Trophoblast cell (in vitro differentiated cells and primary cell): ENCODE data around the gene RSPH10B. TPM values are rescaled to one million over a fixed set of nuclear protein-coding genes. Genes with fewer than 3 reads are reported as not detected.
"Not testable (repeated sequence)": the region's sequence is repeated elsewhere in the genome, so short reads cannot be mapped to it uniquely, and the experiment has no call there.

ENCODE experiments used
- DNase-seq, 2 donors: peaks; one replicate each; pipeline ENCODE4 v3.0.0-alpha.2; 2016
- H2AFZ ChIP-seq: 2 replicates; pipeline ENCODE4 v1.6.1; 2013; ENCODE audit warnings: low read length, moderate library complexity, mild to moderate bottlenecking; ENCODE audit not compliant: insufficient read depth, poor library complexity
- H2AK5ac ChIP-seq: 2 replicates; pipeline ENCODE4 v1.6.1; 2013; ENCODE audit warnings: mild to moderate bottlenecking, low read length
- H2BK120ac ChIP-seq: 2 replicates; pipeline ENCODE4 v1.6.1; 2013; ENCODE audit warnings: low read length, mild to moderate bottlenecking, moderate library complexity; ENCODE audit not compliant: insufficient read depth, poor library complexity
- H2BK12ac ChIP-seq: 2 replicates; pipeline ENCODE4 v1.6.1; 2013; ENCODE audit warnings: mild to moderate bottlenecking, low read length, moderate library complexity
- H2BK5ac ChIP-seq: 2 replicates; pipeline ENCODE4 v1.6.1; 2013; ENCODE audit warnings: low read length, low read depth, moderate library complexity, mild to moderate bottlenecking; ENCODE audit not compliant: poor library complexity
- H3K14ac ChIP-seq: 2 replicates; pipeline ENCODE4 v1.6.1; 2013; ENCODE audit warnings: mild to moderate bottlenecking, low read length
- H3K18ac ChIP-seq: 2 replicates; pipeline ENCODE4 v1.6.1; 2013; ENCODE audit warnings: mild to moderate bottlenecking, low read length
- H3K23ac ChIP-seq: 2 replicates; pipeline ENCODE4 v1.6.1; 2013; ENCODE audit warnings: low read length
- H3K27ac ChIP-seq: 2 replicates; pipeline ENCODE4 v1.5.1; 2013; ENCODE audit warnings: low read depth, mild to moderate bottlenecking, inconsistent platforms, low read length, moderate library complexity
- H3K27me3 ChIP-seq: 2 replicates; pipeline ENCODE4 v1.6.1; 2013; ENCODE audit warnings: inconsistent platforms, mild to moderate bottlenecking, low read length, moderate library complexity; ENCODE audit not compliant: insufficient read depth
- H3K36me3 ChIP-seq, 2 experiments: 1 replicate in 1 of 2; 2 replicates in 1 of 2; pipeline ENCODE4 v1.6.1; 2013; ENCODE audit warnings: low read length in 2 of 2, mild to moderate bottlenecking in 2 of 2, moderate library complexity in 1 of 2; ENCODE audit not compliant: insufficient read depth in 2 of 2, control insufficient read depth in 1 of 2
- H3K4ac ChIP-seq: 2 replicates; pipeline ENCODE4 v1.6.1; 2013; ENCODE audit warnings: low read depth, mild to moderate bottlenecking, low read length, moderate library complexity
- H3K4me1 ChIP-seq, 2 experiments: 1 replicate in 1 of 2; 2 replicates in 1 of 2; pipeline ENCODE4 v1.6.1; 2013; ENCODE audit warnings: low read length in 2 of 2, mild to moderate bottlenecking in 2 of 2, moderate library complexity in 1 of 2; ENCODE audit not compliant: insufficient read depth in 2 of 2, control insufficient read depth in 1 of 2
- H3K4me2 ChIP-seq: 2 replicates; pipeline ENCODE4 v1.6.1; 2013; ENCODE audit warnings: inconsistent platforms, mild to moderate bottlenecking, low read length, moderate library complexity
- H3K4me3 ChIP-seq: 2 replicates; pipeline ENCODE4 v1.5.1; 2013; ENCODE audit warnings: mild to moderate bottlenecking, low read depth, low read length, inconsistent platforms
- H3K79me1 ChIP-seq: one replicate; pipeline ENCODE4 v1.6.1; 2013; ENCODE audit warnings: low read length
- H3K79me2 ChIP-seq: 2 replicates; pipeline ENCODE4 v1.6.1; 2013; ENCODE audit warnings: low read length, mild to moderate bottlenecking; ENCODE audit not compliant: control insufficient read depth, insufficient read depth, poor library complexity
- H3K9ac ChIP-seq: 2 replicates; pipeline ENCODE4 v1.6.1; 2013; ENCODE audit warnings: mild to moderate bottlenecking, low read length
- H3K9me3 ChIP-seq: 2 replicates; pipeline ENCODE4 v1.6.1; 2013; ENCODE audit warnings: low read depth, mild to moderate bottlenecking, control low read depth, inconsistent platforms, low read length; ENCODE audit not compliant: insufficient read depth
- H4K12ac ChIP-seq: 2 replicates; pipeline ENCODE4 v1.6.1; 2013; ENCODE audit warnings: low read depth, mild to moderate bottlenecking, low read length, moderate library complexity
- H4K8ac ChIP-seq: 2 replicates; pipeline ENCODE4 v1.6.1; 2013; ENCODE audit warnings: low read depth, mild to moderate bottlenecking, low read length, moderate library complexity
- H4K91ac ChIP-seq: one replicate; pipeline ENCODE4 v1.6.1; 2013; ENCODE audit warnings: low read depth, mild to moderate bottlenecking, low read length, moderate library complexity
- WGBS: extraction: QIAGEN DNeasy Blood & Tissue Kit; methylation state at CpG from one replicate; pipeline ENCODE4 v1.1.7; 2013; ENCODE audit warnings: missing lambda C conversion rate; ENCODE audit not compliant: insufficient read length, insufficient coverage; ENCODE audit errors: extremely low coverage; 5-methylcytosine and 5-hydroxymethylcytosine counted together
- polyA plus RNA-seq: library from polyadenylated mRNA; stranded (reverse); fragments of 200-250 nt; gene quantifications from 2 replicates; pipeline ENCODE4 v1.2.3, GENCODE V29; 2013

RSPH10B gene
- 0.15 and 0.19 TPM in 2 replicates for polyA plus RNA-seq

- H3K79me2 ChIP-seq, H2BK5ac ChIP-seq, H3K27me3 ChIP-seq, H3K18ac ChIP-seq, DNase-seq, H3K27ac ChIP-seq, H4K91ac ChIP-seq, H3K9ac ChIP-seq, H4K8ac ChIP-seq, H3K4ac ChIP-seq, H2BK12ac ChIP-seq, H3K79me1 ChIP-seq, H2BK120ac ChIP-seq, H2AFZ ChIP-seq, H3K23ac ChIP-seq, H3K9me3 ChIP-seq, H3K36me3 ChIP-seq, H3K14ac ChIP-seq, H3K4me1 ChIP-seq, H4K12ac ChIP-seq, H3K4me3 ChIP-seq, H2AK5ac ChIP-seq: not testable (repeated sequence)
- WGBS = no CpG with 5 or more reads among the region's 43 CpGs
- peak within 1 kb of the TSS; percentile 47 for H3K4me2 ChIP-seq
Observed at GRCh38 chr7:5970347-5970911, at the start of gene RSPH10B. TSS of gene RSPH10B (minus strand) at chr7:5970689. CDS start at chr7:5967116, 3,573 bp downstream.

- H3K27ac ChIP-seq = no peak overlapping the region
- H4K8ac ChIP-seq = no peak overlapping the region
- DNase-seq = no peak
- peaks cover 4 to 13% of the 10 kb centered on the region in 2 experiments for H3K4me1 ChIP-seq
- H2BK5ac ChIP-seq = no peak overlapping the region
- H3K14ac ChIP-seq = no peak overlapping the region
- no CpG with 5 or more reads among the region's 8 CpGs for WGBS
- H3K18ac ChIP-seq = no peak overlapping the region
- no peak overlapping the region for H2BK120ac ChIP-seq
- H3K9ac ChIP-seq = no peak overlapping the region
- no peak overlapping the region for H2AFZ ChIP-seq
- no peaks in the 10 kb centered on the region for H3K9me3 ChIP-seq
- no peak overlapping the region for H4K12ac ChIP-seq
- H3K4me3 ChIP-seq = no peak overlapping the region
- H4K91ac ChIP-seq = no peak overlapping the region
- no peak overlapping the region for H3K4me2 ChIP-seq
- H3K79me2 ChIP-seq = no peaks in the 10 kb centered on the region
- peaks cover 21 to 41% of the 10 kb centered on the region in 2 experiments for H3K36me3 ChIP-seq
- H2BK12ac ChIP-seq = no peak overlapping the region
- no peak overlapping the region for H2AK5ac ChIP-seq
- no peak overlapping the region for H3K23ac ChIP-seq
- no peaks in the 10 kb centered on the region for H3K27me3 ChIP-seq
- H3K79me1 ChIP-seq = no peaks in the 10 kb centered on the region
- H3K4ac ChIP-seq = no peak overlapping the region
Observed at GRCh38 chr7:6016653-6016966, 46.1 kb upstream of the RSPH10B start.

GRCh38 chr7:6015917-6016652, 45.6 kb upstream of the RSPH10B start:
- DNase-seq = no peak
- Histone ChIP-seq H3K4me1 (peaks cover 4 to 13% of the 10 kb centered on the region in 2 experiments), H4K12ac (no peak overlapping the region), H3K9me3 (no peaks in the 10 kb centered on the region), H3K4me2 (no peak overlapping the region), H3K79me1 (no peaks in the 10 kb centered on the region), H4K8ac (no peak overlapping the region), H3K18ac (no peak overlapping the region), H3K4ac (no peak overlapping the region), H2BK120ac (no peak overlapping the region), H3K23ac (no peak overlapping the region), H3K4me3 (no peak overlapping the region), H3K27ac (no peak overlapping the region), H3K14ac (no peak overlapping the region), H2AFZ (no peak overlapping the region), H3K9ac (no peak overlapping the region), H4K91ac (no peak overlapping the region), H3K27me3 (no peaks in the 10 kb centered on the region), H2BK5ac (no peak overlapping the region), H3K79me2 (no peaks in the 10 kb centered on the region), H3K36me3 (peaks cover 21 to 38% of the 10 kb centered on the region in 2 experiments), H2BK12ac (no peak overlapping the region), H2AK5ac (no peak overlapping the region)
- WGBS = no CpG with 5 or more reads among the region's 8 CpGs

GRCh38 chr7:6012355-6013104, 42.0 kb upstream of the RSPH10B start:
- peak; percentile 63 to 80 for DNase-seq
- WGBS = no CpG with 5 or more reads among the region's 14 CpGs
- Histone ChIP-seq H3K4ac (no peak overlapping the region), H3K79me2 (peaks cover 5% of the 10 kb centered on the region), H2BK5ac (no peak overlapping the region), H3K79me1 (peaks cover 9% of the 10 kb centered on the region), H3K27me3 (no peaks in the 10 kb centered on the region), H3K18ac (no peak overlapping the region), H2AFZ (no peak overlapping the region), H4K91ac (no peak overlapping the region), H2BK120ac (no peak overlapping the region), H2BK12ac (no peak overlapping the region), H3K4me1 (peaks cover 2% of the 10 kb centered on the region in 2 experiments), H2AK5ac (no peak overlapping the region), H3K9ac (no peak overlapping the region), H3K4me2 (no peak overlapping the region), H3K27ac (no peak overlapping the region), H3K36me3 (peaks cover 14 to 24% of the 10 kb centered on the region in 2 experiments), H4K12ac (no peak overlapping the region), H3K4me3 (no peak overlapping the region), H3K14ac (no peak overlapping the region), H3K23ac (no peak overlapping the region), H3K9me3 (no peaks in the 10 kb centered on the region), H4K8ac (no peak overlapping the region)
